BLaER1 treated with 17β-estradiol and CSF1 and Interleukin-3, amounts not matched to agents 10 nM and 100 nM (cell line): ENCODE measurements around the gene CDC42EP2.

Experiments
- H3K27ac ChIP-seq, 11 experiments: shearing (Covaris generic); formaldehyde crosslinking; 2 replicates each; pipeline ENCODE4 v1.8.1; 2022
- H3K27me3 ChIP-seq, 11 experiments: shearing (Covaris generic); formaldehyde crosslinking; 2 replicates each; pipeline ENCODE4 v1.8.1; 2022
- H3K36me3 ChIP-seq, 11 experiments: shearing (Covaris generic); formaldehyde crosslinking; 2 replicates each; pipeline ENCODE4 v1.8.1; 2022
- H3K4me1 ChIP-seq, 10 experiments: shearing (Covaris generic); formaldehyde crosslinking; 2 replicates each; pipeline ENCODE4 v1.8.1; 2022
- H3K4me2 ChIP-seq, 11 experiments: shearing (Covaris generic); formaldehyde crosslinking; 2 replicates each; pipeline ENCODE4 v1.8.1; 2022
- H3K4me3 ChIP-seq, 10 experiments: shearing (Covaris generic); formaldehyde crosslinking; 2 replicates each; pipeline ENCODE4 v1.8.1; 2022
- H3K9ac ChIP-seq, 11 experiments: shearing (Covaris generic); formaldehyde crosslinking; 2 replicates each; pipeline ENCODE4 v1.8.1; 2022
- H3K9me3 ChIP-seq, 11 experiments: shearing (Covaris generic); formaldehyde crosslinking; replicated peaks in 1 of 11; 2 replicates each; pipeline ENCODE4 v1.8.1; 2022
- H4K20me1 ChIP-seq, 11 experiments: shearing (Covaris generic); formaldehyde crosslinking; 2 replicates each; pipeline ENCODE4 v1.8.1; 2022
- Cebpa-rat ChIP-seq, 11 experiments: shearing (Covaris generic); IDR thresholded peaks; 2 replicates each; pipeline ENCODE4 v1.8.1; 2022

CDC42EP2 gene

DNA sequence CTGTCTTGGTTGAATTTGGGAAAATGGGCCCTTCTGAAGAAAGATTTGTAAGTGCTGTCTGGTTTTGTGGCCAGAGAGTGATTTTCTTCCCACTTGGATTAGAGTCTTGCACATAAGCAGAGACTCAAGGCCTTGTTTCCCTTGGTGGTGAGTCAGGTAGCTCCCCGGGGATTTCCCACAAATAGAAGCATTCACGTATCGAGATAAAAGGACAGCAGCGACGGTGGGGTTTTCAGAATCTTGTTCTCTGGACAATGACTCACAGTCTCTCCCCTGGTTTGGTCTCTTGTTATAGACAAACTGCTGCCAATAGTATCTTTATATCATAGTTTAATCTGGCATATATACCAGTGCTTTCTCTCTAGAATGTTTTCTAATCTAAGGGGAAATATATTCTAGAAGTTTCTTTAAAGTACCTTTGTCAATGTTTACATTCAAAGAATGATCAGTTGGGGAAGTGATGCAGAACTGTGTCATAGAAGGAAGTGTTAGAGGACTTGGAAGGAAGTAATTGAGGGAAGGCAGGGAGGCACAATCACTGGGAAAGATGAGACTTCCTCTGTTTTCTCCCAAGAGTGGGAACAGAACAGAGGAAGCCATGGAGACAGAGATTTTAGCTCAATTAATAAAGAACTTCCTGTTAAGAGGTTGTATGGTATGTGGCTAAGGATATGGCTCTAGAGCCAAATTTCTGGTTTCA, 34.8 kb upstream of the CDC42EP2 start:
- peak overlapping the region; percentile 16 to 65 (median 39); a peak in 20 of 22 replicates for H3K27ac ChIP-seq
- no peak overlapping the region for H3K4me3 ChIP-seq

DNA sequence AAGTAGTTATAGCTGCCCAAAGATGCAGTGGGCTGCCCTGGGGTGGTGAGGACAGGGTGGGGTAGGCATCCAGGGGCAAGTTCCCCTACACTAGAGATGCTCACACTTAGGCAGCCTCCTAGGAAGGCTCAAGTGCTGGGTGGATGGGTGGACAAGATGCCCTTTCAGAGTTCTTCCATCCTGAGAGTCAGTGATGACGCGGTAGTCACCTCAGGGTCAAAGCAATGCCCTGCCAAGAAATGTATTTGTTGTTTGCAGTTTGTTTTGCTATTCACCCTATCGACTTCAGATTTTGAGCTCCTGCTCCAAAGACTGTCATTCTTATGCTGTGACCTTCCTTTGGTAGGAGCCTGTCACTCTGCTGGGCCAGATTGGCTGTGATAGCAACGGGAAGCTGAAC, 34.0 kb upstream of the CDC42EP2 start:
- H3K36me3 ChIP-seq, result peaks cover 16 to 100% (median 99%) of the 10 kb centered on the region in 11 experiments
- H3K4me1 ChIP-seq, result peaks cover 9 to 69% (median 47%) of the 10 kb centered on the region in 10 experiments; a peak in 19 of 20 replicates
- H3K27ac ChIP-seq, result peak overlapping the region in 9 of 11 experiments; percentile 12 to 65 (median 43); a peak in 14 of 22 replicates
- H4K20me1 ChIP-seq, result no peaks in the 10 kb centered on the region
- no peak for TF ChIP-seq Cebpa-rat (IDR thresholded peaks at IDR 0.05)
- H3K4me3 ChIP-seq, result no peak overlapping the region
- H3K4me2 ChIP-seq, result peak overlapping the region in 9 of 11 experiments; percentile 26 to 80 (median 62); a peak in 18 of 22 replicates
- H3K27me3 ChIP-seq, result no peaks in the 10 kb centered on the region
- H3K9ac ChIP-seq, result 0 out of 22 replicates have a peak overlapping the region, but pooled peaks of 1 of the 11 experiments have one; percentile 8
- H3K9me3 ChIP-seq, result no peaks in the 10 kb centered on the region

More for the DNA sequence above, 34.8 kb upstream of the CDC42EP2 start:
- peaks cover 9 to 72% (median 50%) of the 10 kb centered on the region in 10 experiments; a peak in 19 of 20 replicates for H3K4me1 ChIP-seq
- H4K20me1 ChIP-seq, result no peaks in the 10 kb centered on the region
- H3K4me2 ChIP-seq, result peak overlapping the region in 10 of 11 experiments; percentile 1 to 80 (median 60); a peak in 19 of 22 replicates
- peak overlapping the region in 9 of 11 experiments; percentile 8 to 28 (median 17); a peak in 7 of 22 replicates for H3K9ac ChIP-seq
- H3K36me3 ChIP-seq, result peaks cover 16 to 98% (median 94%) of the 10 kb centered on the region in 11 experiments
- H3K27me3 ChIP-seq, result no peaks in the 10 kb centered on the region
- TF ChIP-seq Cebpa-rat (IDR thresholded peaks at IDR 0.05), result no peak
- no peaks in the 10 kb centered on the region for H3K9me3 ChIP-seq

DNA sequence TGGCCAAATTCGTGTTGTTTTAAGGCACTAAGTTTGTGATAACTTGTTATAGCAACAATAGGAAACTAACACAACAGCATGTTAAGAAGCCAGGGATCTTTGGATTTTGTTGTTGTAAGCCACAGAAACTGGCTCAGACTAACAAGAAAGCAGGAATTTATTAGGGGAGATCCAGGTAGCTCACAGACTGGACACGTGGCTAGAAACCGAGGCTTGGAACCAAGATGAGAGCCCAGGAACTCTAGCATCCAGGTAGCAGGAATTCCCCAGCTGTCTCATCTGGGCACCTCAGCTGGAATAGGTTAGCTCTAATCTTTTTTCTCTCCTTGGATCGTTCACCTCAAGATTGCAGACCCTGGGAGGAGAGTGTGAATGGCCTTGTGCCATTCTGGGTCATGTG, 28.0 kb upstream of the CDC42EP2 start:
- Histone ChIP-seq H3K36me3 (peaks cover 11 to 87% (median 77%) of the 10 kb centered on the region in 11 experiments), H3K4me3 (no peak overlapping the region), H3K9me3 (no peaks in the 10 kb centered on the region), H3K27me3 (no peaks in the 10 kb centered on the region), H3K9ac (peak overlapping the region in 4 of 11 experiments; percentile 2 to 94 (median 90); a peak in 5 of 22 replicates), H3K4me2 (peak overlapping the region in 9 of 11 experiments; percentile 75 to 95 (median 90); a peak in 15 of 22 replicates), H3K27ac (peak overlapping the region in 8 of 11 experiments; percentile 90 to 100 (median 99); a peak in 14 of 22 replicates), H3K4me1 (peaks cover 48 to 80% (median 70%) of the 10 kb centered on the region in 10 experiments), H4K20me1 (no peaks in the 10 kb centered on the region)
- TF ChIP-seq Cebpa-rat (IDR thresholded peaks at IDR 0.05), result no peak

DNA sequence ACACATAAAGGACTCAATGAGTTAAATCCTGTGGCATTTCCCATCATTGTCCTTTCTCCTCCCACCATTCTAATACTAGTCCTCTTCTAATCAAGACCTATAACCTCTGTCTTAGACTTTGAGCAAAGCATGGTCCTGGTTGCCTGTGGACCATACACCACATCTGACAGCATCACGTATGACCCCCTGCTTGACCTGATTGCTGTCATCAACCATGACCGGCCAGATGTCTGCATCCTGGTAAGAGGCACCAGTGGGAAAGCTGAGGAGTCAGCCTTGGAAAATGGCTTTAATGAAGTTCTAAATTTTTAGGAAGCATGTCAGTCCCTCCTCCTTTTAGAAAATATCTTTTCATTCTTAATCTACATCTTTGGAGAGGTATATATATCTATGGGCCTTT, 27.1 kb upstream of the CDC42EP2 start:
- Histone ChIP-seq H3K27ac (peak overlapping the region in 9 of 11 experiments; percentile 15 to 100 (median 99); a peak in 18 of 22 replicates), H3K4me3 (no peak overlapping the region), H3K9ac (peak overlapping the region in 6 of 11 experiments; percentile 8 to 94 (median 89); a peak in 11 of 22 replicates), H3K36me3 (peaks cover 2 to 78% (median 68%) of the 10 kb centered on the region in 11 experiments; a peak in 21 of 22 replicates), H3K27me3 (no peaks in the 10 kb centered on the region), H3K4me2 (peak overlapping the region; percentile 73 to 95 (median 90); a peak in 21 of 22 replicates), H3K4me1 (peaks cover 57 to 80% (median 73%) of the 10 kb centered on the region in 10 experiments), H3K9me3 (no peaks in the 10 kb centered on the region), H4K20me1 (no peaks in the 10 kb centered on the region)
- TF ChIP-seq Cebpa-rat (IDR thresholded peaks at IDR 0.05), result no peak

DNA sequence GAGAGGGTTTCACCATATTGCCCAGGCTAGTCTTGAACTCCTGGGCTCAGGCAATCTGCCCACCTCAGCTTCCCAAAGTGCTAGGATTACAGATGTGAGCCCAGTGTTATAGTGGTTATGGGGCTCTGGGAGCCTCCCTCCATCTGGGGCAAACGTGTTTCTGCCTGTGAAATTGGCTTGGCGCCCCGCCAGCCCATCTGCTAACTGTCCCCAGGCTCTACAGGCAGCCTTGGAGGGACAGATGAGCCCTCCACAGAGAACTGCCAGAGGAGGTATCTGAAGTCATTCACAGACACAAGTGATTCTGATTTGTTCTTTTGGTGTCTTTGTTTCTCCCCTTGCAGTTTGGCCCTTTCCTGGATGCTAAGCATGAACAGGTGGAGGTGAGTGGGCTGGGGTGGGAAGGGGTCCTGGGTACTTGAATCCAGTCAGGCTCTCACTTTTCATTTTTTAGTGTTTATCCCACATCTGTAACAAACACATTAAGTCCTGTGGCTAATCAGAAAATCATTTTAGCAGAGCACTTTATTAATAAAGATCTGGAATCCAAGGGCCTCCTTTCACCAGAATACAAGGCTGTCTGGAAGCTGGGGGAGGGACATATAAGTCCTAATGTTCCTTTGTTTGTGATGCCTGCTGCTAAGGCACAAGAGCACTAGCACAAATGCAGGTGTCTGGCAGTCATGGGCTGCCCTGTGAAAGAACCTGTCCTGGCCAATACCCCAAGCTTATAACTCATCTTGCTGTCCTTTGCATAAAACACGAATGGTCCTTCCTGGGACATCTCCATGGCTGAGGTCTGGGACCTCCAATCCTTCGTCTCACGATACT, 25.7 kb upstream of the CDC42EP2 start:
- Histone ChIP-seq H3K4me2 (peak overlapping the region; percentile 73 to 95 (median 90)), H4K20me1 (no peaks in the 10 kb centered on the region), H3K27me3 (no peaks in the 10 kb centered on the region), H3K9ac (peak overlapping the region; percentile 63 to 94 (median 82); a peak in 21 of 22 replicates), H3K9me3 (no peaks in the 10 kb centered on the region), H3K27ac (peak overlapping the region; percentile 73 to 100 (median 96); a peak in 21 of 22 replicates), H3K36me3 (peaks cover 0 to 71% (median 58%) of the 10 kb centered on the region in 11 experiments; a peak in 19 of 22 replicates), H3K4me1 (peaks cover 69 to 80% (median 73%) of the 10 kb centered on the region in 10 experiments), H3K4me3 (peak overlapping the region in 7 of 10 experiments; percentile 1 to 42 (median 25); a peak in 8 of 20 replicates)
- no peak for TF ChIP-seq Cebpa-rat (IDR thresholded peaks at IDR 0.05)

DNA sequence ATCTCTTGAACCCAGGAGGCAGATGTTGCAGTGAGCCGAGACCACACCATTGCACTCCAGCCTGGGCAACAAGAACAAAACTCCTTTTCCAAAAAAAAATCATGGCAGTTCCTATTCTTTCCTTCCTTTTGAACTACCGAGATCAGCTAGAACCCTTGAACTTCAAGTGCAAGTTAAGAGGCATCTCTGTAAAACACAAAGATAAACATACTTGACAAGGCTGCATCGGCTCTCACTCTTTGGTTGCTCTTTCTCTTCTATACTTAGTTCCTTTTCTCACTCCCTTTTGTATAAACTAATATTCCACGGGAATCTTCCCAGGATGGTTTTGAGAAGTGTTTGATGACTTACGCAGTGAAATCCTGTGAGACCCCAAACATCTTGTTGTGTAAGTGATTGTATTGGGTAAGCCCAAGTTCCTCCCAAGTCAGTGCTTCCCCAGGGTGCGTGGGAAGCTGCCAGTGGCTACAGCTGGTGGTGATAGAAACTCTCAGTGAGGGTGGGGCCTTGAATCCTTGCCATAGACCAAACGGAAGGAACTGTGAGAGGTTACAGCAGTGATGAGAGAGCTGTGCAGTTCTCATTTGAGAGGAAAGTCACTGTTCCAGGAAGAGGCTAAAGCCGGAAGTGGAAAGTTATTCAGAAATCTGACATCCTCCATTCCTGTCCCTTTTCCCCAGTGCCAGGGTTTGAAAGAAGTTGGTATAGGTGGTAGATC, 24.1 kb upstream of the CDC42EP2 start:
- Histone ChIP-seq H3K4me3 (peak overlapping the region in 9 of 10 experiments; percentile 21 to 56 (median 34); a peak in 15 of 20 replicates), H4K20me1 (no peaks in the 10 kb centered on the region), H3K27ac (peak overlapping the region; percentile 90 to 100 (median 96)), H3K36me3 (peaks cover 8 to 71% (median 58%) of the 10 kb centered on the region in 11 experiments; a peak in 21 of 22 replicates), H3K9me3 (no peaks in the 10 kb centered on the region), H3K4me1 (peaks cover 78 to 95% (median 89%) of the 10 kb centered on the region in 10 experiments), H3K4me2 (peak overlapping the region; percentile 85 to 95 (median 91)), H3K27me3 (no peaks in the 10 kb centered on the region), H3K9ac (peak overlapping the region; percentile 77 to 94 (median 83))
- TF ChIP-seq Cebpa-rat (IDR thresholded peaks at IDR 0.05), result peak; percentile 54 to 97 (median 89)

DNA sequence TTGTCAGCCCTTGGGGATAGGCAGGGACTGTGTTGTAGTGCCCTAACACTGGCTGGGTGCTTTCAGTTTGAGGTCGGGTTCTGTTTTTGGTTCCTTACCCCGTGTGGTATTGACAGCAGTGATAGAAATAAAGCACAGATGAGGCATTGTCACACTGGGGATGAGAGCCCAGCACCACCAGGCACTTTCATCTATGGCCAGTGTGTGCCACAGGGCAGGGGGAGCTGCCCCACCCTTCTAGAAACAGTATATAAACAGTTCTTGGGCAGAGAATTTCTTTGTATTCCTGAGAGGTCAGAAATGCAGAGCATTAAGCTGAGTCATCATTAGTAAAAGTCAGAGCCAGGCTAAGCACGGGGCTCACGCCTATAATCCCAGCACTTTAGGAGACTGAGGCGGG, 23.1 kb upstream of the CDC42EP2 start:
- Histone ChIP-seq H3K9ac (peak overlapping the region; percentile 77 to 94 (median 83)), H3K4me1 (peaks cover 78 to 99% (median 97%) of the 10 kb centered on the region in 10 experiments), H3K4me3 (peak overlapping the region in 9 of 10 experiments; percentile 11 to 55 (median 21); a peak in 15 of 20 replicates), H3K4me2 (peak overlapping the region; percentile 85 to 95 (median 91)), H3K27me3 (no peaks in the 10 kb centered on the region), H3K9me3 (no peaks in the 10 kb centered on the region), H3K36me3 (peaks cover 14 to 71% (median 59%) of the 10 kb centered on the region in 11 experiments; a peak in 21 of 22 replicates), H4K20me1 (no peaks in the 10 kb centered on the region), H3K27ac (peak overlapping the region; percentile 90 to 100 (median 96))
- TF ChIP-seq Cebpa-rat (IDR thresholded peaks at IDR 0.05), result no peak

DNA sequence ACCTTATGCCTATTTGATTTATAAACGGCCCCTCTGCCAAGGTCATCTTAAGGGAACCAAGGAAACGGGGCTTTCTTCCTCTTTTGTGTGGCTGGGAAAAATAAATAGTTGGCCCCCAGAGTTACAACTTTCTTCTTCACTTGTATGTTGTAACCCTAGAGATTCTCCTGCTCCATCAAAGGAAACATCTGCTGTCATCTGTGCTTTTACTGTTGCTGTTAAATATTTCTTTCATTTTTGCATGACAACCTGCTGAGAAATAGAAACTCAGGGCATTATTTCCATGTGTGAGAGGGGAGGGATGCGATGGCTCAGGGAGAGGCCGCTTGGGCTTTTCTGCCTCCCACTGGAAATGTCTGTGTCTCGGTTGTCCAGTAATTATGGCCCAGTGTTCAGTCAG, 21.8 kb upstream of the CDC42EP2 start:
- Histone ChIP-seq H3K4me2 (peak overlapping the region; percentile 85 to 95 (median 91)), H3K4me3 (peak overlapping the region in 7 of 10 experiments; percentile 20 to 55 (median 26); a peak in 8 of 20 replicates), H4K20me1 (no peaks in the 10 kb centered on the region), H3K27ac (peak overlapping the region; percentile 90 to 100 (median 96)), H3K4me1 (peaks cover 67 to 95% (median 90%) of the 10 kb centered on the region in 10 experiments), H3K9me3 (no peaks in the 10 kb centered on the region), H3K9ac (peak overlapping the region; percentile 77 to 94 (median 83)), H3K36me3 (peaks cover 15 to 71% (median 57%) of the 10 kb centered on the region in 11 experiments; a peak in 21 of 22 replicates), H3K27me3 (no peaks in the 10 kb centered on the region)
- peak in 5 of 11 experiments; percentile 19 to 66 (median 42); a peak in 5 of 22 replicates for TF ChIP-seq Cebpa-rat (IDR thresholded peaks at IDR 0.05)
